GM08714 (cell line): ENCODE data around the gene CXXC5.
"Not testable (repeated sequence)": the region's sequence is repeated elsewhere in the genome, so short reads cannot be mapped to it uniquely, and the experiment has no call there.

Experiments
- H3K4me3 ChIP-seq: fragments of 200-500 bp; sonication (Bioruptor generic); 2 replicates; pipeline ENCODE4 v1.5.1; 2014; ENCODE audit warnings: mild to moderate bottlenecking, low read length, inconsistent platforms
- ZNF274 ChIP-seq: IDR thresholded peaks from 2 replicates; pipeline ENCODE4 v1.6.1; 2012; ENCODE audit warnings: mild to moderate bottlenecking, low read depth, low read length

Gene CXXC5

GRCh38 chr5:139648205-139649081 lies at the start of gene CXXC5:
TSS of gene CXXC5 (plus strand) at chr5:139648349. CDS start at chr5:139680524, 32,175 bp downstream.
- peak within 1 kb of the TSS; percentile 84 for H3K4me3 ChIP-seq
- TF ChIP-seq ZNF274, result no peak

GRCh38 chr5:139598601-139598965 lies 49.6 kb upstream of the CXXC5 start:
- not testable (repeated sequence) for H3K4me3 ChIP-seq

- H3K4me3 ChIP-seq, result no peak overlapping the region
- TF ChIP-seq ZNF274, result no peak
Measured at GRCh38 chr5:139600336-139600949, 47.7 kb upstream of the CXXC5 start.

DNA sequence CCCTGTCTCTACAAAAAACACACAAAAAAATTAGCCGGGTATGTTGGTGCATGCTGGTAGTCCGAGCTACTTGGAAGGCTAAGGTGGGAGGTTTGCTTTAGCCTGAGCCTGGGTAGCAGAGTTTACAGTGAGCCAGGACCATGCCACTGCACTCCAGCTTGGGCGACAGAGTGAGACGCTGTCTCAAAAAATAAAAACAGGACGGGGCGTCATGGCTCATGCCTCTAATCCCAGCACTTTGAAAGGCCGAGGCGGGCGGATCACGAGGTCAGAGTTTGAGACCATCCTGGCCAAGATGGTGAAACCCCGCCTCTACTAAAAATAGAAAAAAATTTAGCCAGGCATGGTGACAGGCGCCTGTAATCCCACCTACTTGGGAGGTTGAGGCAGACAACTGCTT lies 46.7 kb upstream of the CXXC5 start:
- no peak overlapping the region for H3K4me3 ChIP-seq
- no peak for TF ChIP-seq ZNF274

GRCh38 chr5:139601948-139602347 lies 46.2 kb upstream of the CXXC5 start:
- not testable (repeated sequence) for H3K4me3 ChIP-seq

- TF ChIP-seq ZNF274, result no peak
- no peak overlapping the region for H3K4me3 ChIP-seq
Measured at GRCh38 chr5:139605887-139606286, 42.3 kb upstream of the CXXC5 start.

DNA sequence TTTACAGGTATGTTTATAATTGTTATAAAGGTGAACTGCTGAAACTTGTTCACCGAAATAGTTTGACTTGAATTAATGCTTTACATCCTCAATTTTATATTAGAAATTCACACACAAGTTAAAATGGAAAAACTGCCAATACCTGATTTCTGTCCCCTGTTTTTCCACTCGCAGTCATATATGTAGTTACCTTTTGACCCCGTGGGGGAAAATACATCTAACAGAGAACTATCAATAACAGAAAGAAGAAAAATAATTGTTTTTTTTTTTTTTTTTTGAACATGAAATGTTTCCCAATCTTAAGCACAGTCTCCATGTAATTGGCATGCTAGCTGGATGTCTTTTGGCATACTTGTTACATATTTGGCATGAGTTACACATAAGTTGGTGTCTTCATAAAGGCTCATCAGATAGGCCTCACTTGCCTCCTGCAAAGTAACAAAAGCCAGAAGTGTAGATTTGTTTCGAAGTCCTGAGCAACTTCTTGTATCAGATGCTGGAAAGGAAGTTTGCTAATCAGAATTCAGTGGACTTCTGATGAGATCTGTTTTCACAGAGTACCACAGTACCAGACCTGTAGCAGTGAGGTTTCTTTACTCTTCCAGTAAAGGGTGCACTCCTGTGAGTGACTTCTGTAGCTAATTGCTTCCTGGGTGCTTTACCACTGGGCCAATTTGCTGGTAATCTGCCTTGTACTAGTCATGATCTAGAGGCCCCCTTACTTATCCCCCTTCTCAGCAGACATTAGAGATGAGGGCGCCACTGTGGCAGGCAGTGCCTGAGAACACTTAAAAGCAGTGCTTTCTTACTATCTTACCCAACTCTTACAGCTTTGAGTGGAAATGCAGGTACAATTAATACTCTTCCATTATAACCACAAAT lies 36.2 kb upstream of the CXXC5 start:
- no peak overlapping the region for H3K4me3 ChIP-seq
- TF ChIP-seq ZNF274, result no peak

GRCh38 chr5:139619861-139620260 lies 28.3 kb upstream of the CXXC5 start:
- H3K4me3 ChIP-seq, result no peak overlapping the region
- TF ChIP-seq ZNF274, result no peak

DNA sequence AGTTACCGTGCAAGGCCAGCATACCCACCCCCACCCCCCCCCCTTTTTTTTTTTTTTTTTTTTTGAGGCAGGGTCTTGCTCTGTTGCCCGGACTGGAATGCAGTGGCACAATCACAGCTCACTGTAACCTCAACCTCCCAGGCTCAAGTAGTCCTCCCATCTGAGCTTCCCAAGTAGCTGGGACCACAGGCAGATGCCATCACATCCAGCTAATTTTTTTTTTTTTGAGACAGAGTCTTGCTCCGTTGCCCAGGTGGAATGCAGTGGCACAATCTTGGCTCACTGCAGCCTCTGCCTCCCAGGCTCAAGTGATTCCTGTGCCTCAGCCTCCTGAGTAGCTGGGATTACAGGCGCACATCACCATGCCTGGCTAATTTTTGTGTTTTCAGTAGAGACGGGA lies 22.8 kb upstream of the CXXC5 start:
- H3K4me3 ChIP-seq, result not testable (repeated sequence)

DNA sequence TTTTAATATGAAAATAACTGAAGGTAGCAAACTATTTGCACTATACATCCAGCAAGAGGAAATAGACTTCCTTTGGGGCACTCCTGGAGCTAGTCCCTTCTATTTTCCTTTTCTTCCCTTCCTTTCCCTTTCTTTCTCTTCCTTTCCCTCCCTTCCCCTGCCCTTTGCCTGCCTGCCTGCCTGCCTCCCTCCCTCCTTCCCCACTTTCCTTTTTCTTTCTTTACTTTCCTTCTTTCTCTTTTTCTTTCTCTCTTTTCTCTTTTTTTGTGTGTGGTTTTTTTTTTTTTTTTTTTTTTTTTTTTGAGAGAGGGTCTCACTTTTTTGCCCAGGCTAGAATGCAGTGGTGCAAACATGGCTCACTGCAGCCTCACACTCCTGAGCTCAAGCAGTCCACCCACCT lies 17.3 kb upstream of the CXXC5 start:
- TF ChIP-seq ZNF274, result no peak
- H3K4me3 ChIP-seq, result no peak overlapping the region

- TF ChIP-seq ZNF274, result no peak
- no peak overlapping the region for H3K4me3 ChIP-seq
Measured at GRCh38 chr5:139631520-139632165, 16.5 kb upstream of the CXXC5 start.

- H3K4me3 ChIP-seq, result no peak overlapping the region
- TF ChIP-seq ZNF274, result no peak
Measured at GRCh38 chr5:139633295-139634027, 14.7 kb upstream of the CXXC5 start.

GRCh38 chr5:139634028-139634325 lies 14.2 kb upstream of the CXXC5 start:
- H3K4me3 ChIP-seq, result no peak overlapping the region
- TF ChIP-seq ZNF274, result no peak

DNA sequence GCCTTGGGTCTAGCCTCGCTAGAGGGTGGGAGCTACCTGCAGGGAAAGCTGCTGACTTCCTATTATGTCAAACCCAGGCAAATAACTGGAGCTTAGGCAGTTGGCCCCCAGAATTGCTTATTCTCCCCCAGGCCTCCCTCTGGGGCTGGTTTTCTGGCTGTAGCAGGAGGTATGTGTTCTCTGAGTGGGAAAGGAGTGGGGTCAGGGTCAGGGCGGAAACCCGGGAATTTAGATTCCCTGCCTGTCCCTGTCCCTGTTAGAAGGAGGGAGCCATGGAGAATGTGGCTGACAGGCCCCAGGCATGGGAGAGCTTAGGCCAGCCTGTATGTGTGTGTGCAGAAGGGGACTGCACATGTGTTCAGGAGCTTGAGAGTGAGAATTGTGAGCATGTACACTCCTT lies 13.6 kb upstream of the CXXC5 start:
- no peak for TF ChIP-seq ZNF274
- no peak overlapping the region for H3K4me3 ChIP-seq
